Cardiac fibroblast (primary cell): Measurements from ENCODE around the gene C2CD2.
A peak's percentile ranks its signal among the peaks of the same experiment; 100 is the strongest.
"Not testable (repeated sequence)": the region's sequence is repeated elsewhere in the genome, so short reads cannot be mapped to it uniquely, and the experiment has no call there.

Experiments
- DNase-seq, 2 donors: peaks; one replicate each; pipeline versions ENCODE4 v3.0.0 to v3.0.0-alpha.2; 2010; ENCODE audit warnings: low read depth in 2 of 2
- H3K4me3 ChIP-seq, 2 donors: replicated peaks in 1 of 2; 1 replicate in 1 of 2; 2 replicates in 1 of 2; pipeline ENCODE4 v1.5.1; 2011; ENCODE audit warnings: low read depth in 2 of 2, low read length in 2 of 2, mild to moderate bottlenecking in 2 of 2, moderate library complexity in 1 of 2
- CTCF ChIP-seq: IDR thresholded peaks from one replicate; pipeline ENCODE4 v1.5.1; 2011; ENCODE audit warnings: low read depth, mild to moderate bottlenecking, low read length, inconsistent platforms

C2CD2 gene

GRCh38 chr21:41965461-41966013, 11.7 kb upstream of the C2CD2 start:
- DNase-seq: no peak
- TF ChIP-seq CTCF: no peak
- no peak overlapping the region for H3K4me3 ChIP-seq

GRCh38 chr21:41965045-41965444, 11.2 kb upstream of the C2CD2 start:
- H3K4me3 ChIP-seq: no peak overlapping the region
- no peak for DNase-seq
- TF ChIP-seq CTCF: no peak

- no peak overlapping the region for H3K4me3 ChIP-seq
- no peak for TF ChIP-seq CTCF
- DNase-seq: no peak
Measured at GRCh38 chr21:41964171-41964570, 10.4 kb upstream of the C2CD2 start.

GRCh38 chr21:41962425-41962966, 8.7 kb upstream of the C2CD2 start:
- H3K4me3 ChIP-seq: no peak overlapping the region
- TF ChIP-seq CTCF: no peak

GRCh38 chr21:41961753-41962152, 7.9 kb upstream of the C2CD2 start:
- no peak for DNase-seq
- H3K4me3 ChIP-seq: no peak overlapping the region
- TF ChIP-seq CTCF: no peak

More at GRCh38 chr21:41962425-41962966, 8.7 kb upstream of the C2CD2 start:
- no peak for DNase-seq

- TF ChIP-seq CTCF: no peak
- peak in 1 of 2 donors; percentile 55 for DNase-seq
- no peak overlapping the region for H3K4me3 ChIP-seq
Measured at GRCh38 chr21:41961282-41961701, 7.5 kb upstream of the C2CD2 start.

- no peak for DNase-seq
- TF ChIP-seq CTCF: no peak
- H3K4me3 ChIP-seq: no peak overlapping the region
Measured at GRCh38 chr21:41960386-41960785, 6.6 kb upstream of the C2CD2 start.

GRCh38 chr21:41959697-41960096, 5.9 kb upstream of the C2CD2 start:
- not testable (repeated sequence) for H3K4me3 ChIP-seq, DNase-seq
